Neutrophil (primary cell): ENCODE results near the gene DCAF16.

ENCODE experiments used
- H3K27ac ChIP-seq: fragments of 200-600 bp; sonication (generic); 2 replicates; pipeline ENCODE4 v1.5.1; 2016; ENCODE audit warnings: mild to moderate bottlenecking, moderate library complexity
- H3K27me3 ChIP-seq: fragments of 200-600 bp; sonication (generic); 2 replicates; pipeline ENCODE4 v1.6.0; 2016; ENCODE audit warnings: mild to moderate bottlenecking
- H3K36me3 ChIP-seq: fragments of 200-600 bp; sonication (generic); 2 replicates; pipeline ENCODE4 v1.5.1; 2017
- H3K4me1 ChIP-seq, 2 experiments: fragments of 200-600 bp in 1 of 2; sonication (generic) in 1 of 2; 1 replicate in 1 of 2; 2 replicates in 1 of 2; pipeline versions ENCODE4 v1.5.1 to v1.6.1; 2013 to 2016; ENCODE audit warnings: low read depth in 1 of 2, low read length in 1 of 2, mild to moderate bottlenecking in 1 of 2, moderate library complexity in 1 of 2; ENCODE audit not compliant: control insufficient read depth in 1 of 2, insufficient read depth in 1 of 2
- H3K4me3 ChIP-seq, 2 experiments: fragments of 200-600 bp in 1 of 2; sonication (generic) in 1 of 2; 1 replicate in 1 of 2; 2 replicates in 1 of 2; pipeline ENCODE4 v1.5.1; 2013 to 2016; ENCODE audit warnings: low read depth in 1 of 2, low read length in 1 of 2, mild to moderate bottlenecking in 1 of 2, moderate library complexity in 1 of 2
- H3K9me3 ChIP-seq: fragments of 200-600 bp; sonication (generic); 2 replicates; pipeline ENCODE4 v1.5.1; 2016
- CTCF ChIP-seq: fragments of 200-600 bp; sonication (generic); IDR thresholded peaks from 2 replicates; pipeline ENCODE4 v1.5.1; 2016; ENCODE audit warnings: antibody characterized with exemption

Gene DCAF16

GRCh38 chr4:17823871-17824669 is 13.5 kb upstream of the DCAF16 start:
- no peak for TF ChIP-seq CTCF
- no peak overlapping the region for H3K27ac ChIP-seq
- peaks cover 29% of the 10 kb centered on the region for H3K36me3 ChIP-seq
- H3K27me3 ChIP-seq: no peaks in the 10 kb centered on the region
- H3K9me3 ChIP-seq: no peaks in the 10 kb centered on the region
- H3K4me1 ChIP-seq: no peaks in the 10 kb centered on the region
- H3K4me3 ChIP-seq: no peak overlapping the region

- no peak for TF ChIP-seq CTCF
- Histone ChIP-seq H3K36me3 (peaks cover 10% of the 10 kb centered on the region), H3K27ac (no peak overlapping the region), H3K4me3 (no peak overlapping the region), H3K4me1 (peaks cover 0 to 11% of the 10 kb centered on the region in 2 experiments), H3K9me3 (no peaks in the 10 kb centered on the region), H3K27me3 (no peaks in the 10 kb centered on the region)
These were observed 6.5 kb upstream of the DCAF16 start for GRCh38 chr4:17817027-17817426.

GRCh38 chr4:17816142-17816541 is 5.6 kb upstream of the DCAF16 start:
- Histone ChIP-seq H3K27me3 (no peaks in the 10 kb centered on the region), H3K9me3 (no peaks in the 10 kb centered on the region), H3K27ac (no peak overlapping the region), H3K36me3 (peaks cover 10% of the 10 kb centered on the region), H3K4me3 (no peak overlapping the region), H3K4me1 (peaks cover 7 to 20% of the 10 kb centered on the region in 2 experiments)
- no peak for TF ChIP-seq CTCF

- TF ChIP-seq CTCF: no peak
- Histone ChIP-seq H3K36me3 (peaks cover 10% of the 10 kb centered on the region), H3K4me1 (peaks cover 23 to 36% of the 10 kb centered on the region in 2 experiments), H3K27me3 (no peaks in the 10 kb centered on the region), H3K4me3 (no peak overlapping the region), H3K27ac (peak overlapping the region; percentile 8), H3K9me3 (no peaks in the 10 kb centered on the region)
These were observed 3.6 kb upstream of the DCAF16 start for GRCh38 chr4:17814140-17814539.

- Histone ChIP-seq H3K9me3 (no peaks in the 10 kb centered on the region), H3K36me3 (peaks cover 10% of the 10 kb centered on the region), H3K4me3 (no peak overlapping the region), H3K27ac (no peak overlapping the region), H3K4me1 (peaks cover 33 to 39% of the 10 kb centered on the region in 2 experiments), H3K27me3 (no peaks in the 10 kb centered on the region)
- no peak for TF ChIP-seq CTCF
These were observed 2.2 kb upstream of the DCAF16 start for GRCh38 chr4:17812801-17813200.
